GM19099 (cell line): Measurements from ENCODE around the gene PHOX2B.

Source experiments
- POLR2A ChIP-seq: IDR thresholded peaks from 3 replicates; pipeline ENCODE4 v1.6.1; 2011; ENCODE audit warnings: low read depth; ENCODE audit not compliant: insufficient read length; ENCODE audit errors: extremely low read depth

Gene PHOX2B

DNA sequence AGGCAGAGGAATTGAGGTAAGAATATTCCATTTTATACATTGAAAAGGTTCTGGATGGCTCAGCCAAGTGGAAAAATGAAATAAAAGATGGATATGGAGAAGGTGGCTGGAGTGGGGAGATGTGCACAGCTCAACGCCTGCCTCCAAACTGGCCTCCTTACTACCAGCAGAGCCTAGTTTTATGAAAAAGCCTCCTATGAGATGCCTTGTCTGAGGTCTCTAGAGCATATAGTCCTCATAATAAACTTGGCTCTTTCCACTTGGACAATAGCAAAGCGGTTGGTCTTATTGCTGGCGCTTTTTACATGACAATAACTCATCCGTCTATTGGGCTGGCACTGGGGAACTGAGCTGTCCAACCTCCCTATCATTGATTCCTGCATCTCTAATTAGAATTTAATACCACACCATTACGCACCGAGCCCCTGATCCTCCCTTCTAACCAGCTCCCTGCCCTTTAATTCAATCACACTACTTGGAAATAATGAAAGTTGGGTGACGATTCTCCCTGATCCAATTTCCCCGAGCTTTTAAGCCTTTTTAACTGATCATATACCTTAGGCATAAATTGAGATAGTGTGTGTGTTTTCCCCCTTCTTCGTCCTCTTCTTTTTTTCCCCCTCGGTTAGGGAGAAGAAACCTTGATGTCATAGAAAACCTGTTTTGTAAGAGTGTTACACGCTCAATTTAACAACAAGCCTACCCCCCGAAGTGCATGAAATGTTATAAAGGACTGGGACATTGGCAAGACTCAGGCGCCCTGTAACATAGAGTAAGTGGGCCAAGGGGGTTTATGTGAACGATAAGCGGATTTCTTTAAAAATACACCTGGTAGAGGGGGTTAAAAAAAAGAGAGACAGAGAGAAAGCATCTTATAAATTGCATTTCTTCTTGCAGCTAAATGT lies at the start of gene PHOX2B:
TSS of gene PHOX2B (minus strand) at position 155 of the 905 bp plus-strand sequence. CDS start at position 40, 115 bp downstream.
- no peak for TF ChIP-seq POLR2A

DNA sequence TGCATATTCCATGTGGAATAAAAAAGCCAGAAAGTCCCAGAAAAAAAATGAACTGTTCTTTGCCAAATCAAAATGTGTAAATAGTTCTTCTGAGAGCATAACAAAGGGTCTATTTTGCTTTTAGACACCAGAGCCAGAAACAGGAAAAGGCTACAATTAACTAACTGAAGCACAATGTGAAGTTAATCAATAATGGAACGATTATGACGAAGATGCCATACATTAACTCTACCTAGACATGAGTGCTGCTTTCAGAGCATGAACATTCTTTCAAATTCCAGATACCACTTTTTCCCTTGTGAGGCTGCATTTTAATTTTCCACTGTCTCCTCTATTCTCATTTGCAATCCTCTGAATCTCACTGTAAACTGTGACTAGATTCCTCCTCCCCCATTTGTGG lies 48.7 kb upstream of the PHOX2B start:
- TF ChIP-seq POLR2A: no peak

DNA sequence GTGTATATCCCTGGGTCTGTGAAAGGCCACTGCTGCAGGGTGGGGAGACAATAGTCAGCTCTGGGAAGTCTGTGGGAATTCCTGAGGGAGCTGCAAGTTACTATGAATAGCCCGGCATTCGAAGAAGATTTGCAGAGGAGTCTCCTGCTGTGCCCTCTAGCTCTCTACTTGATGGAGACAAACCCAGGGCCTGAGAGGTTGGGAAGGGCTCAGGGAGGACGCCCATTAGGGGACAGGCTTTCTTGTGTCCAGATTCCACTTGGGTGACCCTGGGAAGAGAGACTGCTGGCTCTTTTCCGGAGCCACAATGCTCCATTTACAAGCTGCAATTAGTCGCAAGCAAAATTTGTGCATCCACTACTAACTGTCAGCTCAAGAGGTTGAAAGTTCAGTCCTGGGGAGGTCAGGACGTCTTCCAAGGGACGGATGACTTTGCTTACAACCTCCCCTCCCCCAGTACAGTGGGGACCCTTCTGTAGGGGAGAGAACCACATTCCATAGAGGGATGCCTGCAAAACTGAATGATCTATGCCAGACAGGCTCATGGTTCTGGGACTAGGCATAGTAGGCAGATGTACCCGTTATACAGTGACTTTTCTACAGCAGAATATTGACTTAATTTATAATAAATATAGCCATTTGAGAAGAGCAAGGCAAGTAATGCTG lies 48.2 kb upstream of the PHOX2B start:
- no peak for TF ChIP-seq POLR2A

DNA sequence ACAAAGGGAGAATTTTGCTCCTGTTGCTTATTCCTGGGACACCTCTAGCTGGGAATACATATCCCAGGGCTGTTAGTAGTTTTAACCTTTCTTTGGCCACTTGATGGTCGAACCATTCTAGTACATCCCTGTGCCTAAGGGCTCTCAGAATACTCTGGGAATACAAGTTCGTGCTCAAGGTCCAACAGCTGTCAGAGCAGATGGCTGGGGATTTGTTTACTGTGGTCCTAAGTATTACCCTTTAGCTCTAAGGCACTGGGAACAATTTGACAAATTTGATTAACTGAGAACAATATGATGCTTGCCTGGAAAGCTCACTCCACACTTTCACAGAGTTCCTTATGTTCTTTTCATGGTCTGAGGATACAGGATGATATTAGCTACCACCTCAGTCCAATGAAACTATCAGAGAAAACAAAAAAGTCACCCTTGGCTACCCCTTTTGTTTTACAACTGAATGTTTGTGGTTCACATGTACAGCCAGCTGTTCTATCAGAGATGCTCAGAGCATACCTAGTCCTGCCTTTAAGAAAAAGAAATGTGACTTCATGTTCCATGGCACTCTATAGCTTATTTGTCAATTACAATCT lies 47.4 kb upstream of the PHOX2B start:
- no peak for TF ChIP-seq POLR2A

DNA sequence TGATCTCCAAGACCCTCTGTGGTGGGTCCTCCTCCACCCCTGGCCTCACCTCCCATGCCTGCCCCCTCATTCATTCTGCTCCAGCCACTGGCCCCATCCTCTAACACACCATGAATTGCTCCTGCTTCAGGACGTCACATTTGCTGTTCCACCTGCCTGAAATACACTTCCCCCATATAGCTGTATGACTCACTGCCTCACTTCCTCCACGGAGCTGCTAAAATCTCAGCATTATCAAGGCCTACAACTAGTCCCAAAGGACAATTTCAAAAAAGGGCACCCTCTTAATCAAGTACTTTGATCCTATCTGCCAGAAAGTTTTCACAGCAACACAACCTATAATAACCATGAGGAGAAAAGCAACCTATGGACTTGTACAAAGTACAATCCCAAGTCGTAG lies 43.6 kb upstream of the PHOX2B start:
- TF ChIP-seq POLR2A: no peak

DNA sequence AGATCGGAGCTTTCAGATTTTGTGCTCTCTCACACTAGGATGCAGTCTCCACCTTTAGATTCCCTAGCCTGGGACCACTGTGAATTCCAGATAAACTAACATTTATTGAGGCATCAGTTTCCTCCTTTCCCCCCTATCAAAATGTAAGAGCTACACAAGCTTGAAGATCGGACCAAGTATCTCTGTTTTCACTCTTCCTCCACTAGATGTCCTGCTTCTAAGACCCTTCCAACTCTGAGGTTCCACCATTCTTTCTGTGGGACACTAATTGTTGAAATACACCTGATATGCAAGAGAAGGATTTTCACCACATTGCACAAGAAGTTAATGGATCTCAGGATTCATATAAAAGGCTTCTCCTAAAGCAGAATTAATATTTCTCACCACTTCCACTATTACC lies 43.0 kb upstream of the PHOX2B start:
- TF ChIP-seq POLR2A: no peak

DNA sequence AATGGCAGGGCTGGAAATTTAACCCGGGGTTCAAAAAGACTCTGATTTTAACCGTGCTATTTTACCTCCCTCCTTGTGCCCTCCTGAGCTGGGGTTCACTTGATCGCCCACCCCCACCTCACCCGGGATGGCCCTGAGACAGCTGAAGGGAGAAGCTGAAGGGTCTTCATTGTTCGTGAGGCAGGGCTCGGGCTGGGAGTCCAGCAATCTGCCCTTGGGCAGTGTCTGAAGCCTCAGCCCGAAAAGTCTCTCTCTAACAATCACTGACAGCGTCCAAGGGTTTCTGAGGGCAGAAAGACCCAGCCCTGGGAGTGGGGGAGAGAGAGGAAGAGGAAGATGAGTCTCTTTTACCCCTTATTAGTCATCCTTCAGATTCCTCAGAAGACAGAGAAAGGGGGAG lies 39.4 kb upstream of the PHOX2B start:
- TF ChIP-seq POLR2A: no peak

DNA sequence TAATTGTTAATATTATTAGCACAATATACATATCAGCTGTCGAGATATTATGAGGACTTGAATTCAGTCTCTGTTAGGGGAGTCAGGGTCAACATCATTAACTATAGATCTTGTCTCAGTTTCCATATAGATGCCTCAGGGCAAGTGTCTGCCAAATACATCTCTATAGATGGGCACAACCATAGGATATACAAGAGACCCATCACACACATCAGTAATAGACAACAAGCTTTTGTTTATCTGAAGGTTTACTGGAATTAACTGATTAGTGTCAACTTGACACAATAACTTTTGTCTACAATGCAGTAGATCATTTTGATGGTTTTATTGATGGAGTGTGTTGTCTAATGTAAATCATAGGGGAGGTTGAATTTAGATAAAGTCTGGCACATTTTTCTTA lies 37.1 kb upstream of the PHOX2B start:
- TF ChIP-seq POLR2A: no peak

DNA sequence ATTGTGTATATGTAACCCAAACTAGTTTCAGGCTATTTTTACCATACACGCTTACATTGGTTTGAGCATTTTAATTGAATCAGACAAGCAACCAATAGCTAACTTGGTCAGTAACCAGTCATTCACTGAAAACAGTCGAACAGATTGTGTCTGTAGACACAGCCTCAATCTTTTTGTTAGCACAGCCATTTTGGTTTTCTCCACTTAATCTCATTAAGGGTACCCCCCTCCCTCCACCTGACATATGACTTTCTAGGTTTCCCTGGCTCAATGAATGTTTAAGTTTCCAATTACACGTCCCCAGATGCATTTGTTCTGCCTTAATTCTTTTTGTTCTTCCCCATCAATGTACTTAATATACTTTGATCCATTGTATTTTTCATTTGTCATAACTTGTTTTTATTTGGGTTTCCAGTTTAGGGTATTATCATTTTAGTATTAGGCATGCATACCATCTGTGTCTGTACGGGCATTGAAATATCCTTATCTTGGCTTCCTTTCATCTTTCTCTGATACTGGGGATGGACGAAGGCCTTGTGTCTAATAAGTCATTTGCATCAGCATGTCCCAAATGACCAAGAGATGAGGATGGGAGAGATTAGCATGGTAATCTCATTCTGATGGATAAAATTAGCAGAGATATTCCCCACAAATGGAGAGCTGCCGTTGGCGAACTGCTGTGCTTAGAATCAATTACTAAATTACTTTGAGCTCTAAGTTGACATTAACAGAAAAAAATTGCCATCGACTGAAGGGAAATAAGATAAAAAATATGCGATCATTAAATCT lies 35.9 kb upstream of the PHOX2B start:
- TF ChIP-seq POLR2A: no peak

DNA sequence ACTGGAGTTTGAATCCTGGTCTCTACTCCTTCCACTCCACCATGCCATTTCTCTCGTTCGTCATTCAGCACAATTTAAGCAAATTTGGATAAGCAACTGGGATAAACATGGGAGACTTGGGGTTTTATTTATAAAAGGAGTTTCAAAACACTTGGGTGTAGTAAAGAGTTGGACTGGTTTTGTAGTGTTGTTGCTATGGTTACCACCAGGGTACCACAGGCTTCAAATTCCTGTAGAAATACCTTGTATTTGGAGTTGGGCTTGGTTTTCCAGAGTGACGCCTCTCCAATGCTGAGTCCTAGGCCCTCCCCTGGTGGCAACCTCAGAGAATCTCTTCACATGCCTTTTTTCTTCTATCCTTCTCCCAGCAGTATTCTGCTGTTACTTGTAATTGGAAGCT lies 27.9 kb upstream of the PHOX2B start:
- no peak for TF ChIP-seq POLR2A

DNA sequence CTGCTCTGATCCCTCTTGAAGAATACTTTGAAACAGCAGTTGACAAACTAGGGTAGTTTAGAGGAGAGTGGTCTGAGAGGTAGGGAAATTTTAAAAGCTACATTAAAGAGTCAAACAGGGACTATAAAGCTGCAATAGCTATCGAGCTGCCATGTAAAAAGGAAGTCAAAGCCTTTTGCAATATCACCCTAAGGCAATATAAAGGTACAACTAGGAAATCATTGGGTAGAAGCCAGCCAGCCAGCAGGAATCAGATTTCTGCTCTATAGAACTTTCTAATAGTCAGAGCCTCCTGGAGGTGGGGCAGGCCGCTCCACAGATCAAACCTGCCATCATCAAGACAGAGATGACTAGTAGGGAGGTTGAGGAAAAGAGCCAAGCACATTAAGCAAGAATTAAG lies 15.2 kb upstream of the PHOX2B start:
- no peak for TF ChIP-seq POLR2A

DNA sequence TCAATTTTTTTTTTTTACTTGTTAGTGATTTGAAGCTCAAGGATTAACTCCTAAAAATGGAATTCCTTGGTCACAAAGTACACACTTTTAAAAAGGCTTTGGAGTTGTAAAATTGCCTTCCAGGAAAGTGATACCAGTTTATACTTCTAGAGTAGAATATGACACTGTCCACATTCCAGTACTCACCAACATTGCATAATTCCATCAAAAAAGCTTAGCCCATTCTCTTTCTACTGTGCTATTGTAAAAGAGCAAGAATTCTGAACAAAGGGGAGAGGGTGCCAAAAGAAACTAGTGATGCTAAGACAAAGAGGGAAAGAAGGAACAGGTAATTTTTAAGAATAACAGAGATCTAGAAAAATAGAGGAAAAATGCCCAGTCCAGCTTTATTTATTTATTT lies 10.4 kb upstream of the PHOX2B start:
- TF ChIP-seq POLR2A: no peak

DNA sequence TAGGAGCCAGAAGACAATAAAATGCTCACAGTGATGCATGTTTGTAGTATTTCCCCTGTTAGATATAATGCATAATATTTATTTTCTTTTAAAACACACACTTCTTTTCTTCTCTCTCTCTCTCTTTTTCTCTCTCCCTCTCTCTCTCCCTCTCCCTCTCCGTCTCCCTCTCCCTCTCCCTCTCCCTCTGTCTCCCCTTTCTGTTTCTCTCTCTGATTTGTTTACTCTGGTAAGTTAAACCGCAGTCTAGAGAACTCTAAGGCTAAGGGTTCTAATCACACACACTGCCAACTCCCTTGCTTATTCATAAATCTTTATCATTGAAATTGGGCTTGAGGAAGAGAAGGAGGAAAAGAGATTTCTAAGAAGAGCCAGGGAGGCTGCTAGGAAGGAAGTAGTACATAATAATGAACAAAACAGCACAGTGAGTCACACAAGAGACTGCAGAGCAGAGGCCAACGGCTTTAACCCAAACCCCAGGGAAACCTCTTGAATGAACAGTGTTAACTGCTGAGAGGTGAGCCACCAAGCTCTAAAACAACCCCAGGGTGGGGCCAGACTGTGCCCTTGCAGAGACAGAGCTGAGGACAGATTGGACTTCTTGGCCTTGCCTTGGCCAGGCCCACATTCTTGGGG lies 9.1 kb upstream of the PHOX2B start:
- TF ChIP-seq POLR2A: no peak

DNA sequence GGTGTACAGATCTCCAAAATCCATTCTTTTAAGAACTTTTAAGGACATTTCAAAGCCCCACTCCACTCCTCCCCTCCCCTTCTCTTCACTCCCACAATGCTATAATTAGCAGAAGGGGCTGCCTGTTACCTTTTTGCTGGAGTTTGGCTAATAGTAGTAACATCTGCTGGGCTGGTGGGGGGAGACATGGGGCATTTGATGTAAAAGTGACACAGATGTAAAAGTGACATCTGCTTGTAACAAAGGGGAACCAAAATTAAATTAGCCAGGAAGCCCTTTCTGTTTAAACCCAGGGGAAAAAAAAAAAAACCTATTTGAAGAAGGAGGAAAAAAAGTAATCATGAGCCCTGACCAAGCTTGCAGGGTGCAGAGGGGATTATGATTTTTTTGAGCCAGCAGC lies 5.4 kb upstream of the PHOX2B start:
- no peak for TF ChIP-seq POLR2A

DNA sequence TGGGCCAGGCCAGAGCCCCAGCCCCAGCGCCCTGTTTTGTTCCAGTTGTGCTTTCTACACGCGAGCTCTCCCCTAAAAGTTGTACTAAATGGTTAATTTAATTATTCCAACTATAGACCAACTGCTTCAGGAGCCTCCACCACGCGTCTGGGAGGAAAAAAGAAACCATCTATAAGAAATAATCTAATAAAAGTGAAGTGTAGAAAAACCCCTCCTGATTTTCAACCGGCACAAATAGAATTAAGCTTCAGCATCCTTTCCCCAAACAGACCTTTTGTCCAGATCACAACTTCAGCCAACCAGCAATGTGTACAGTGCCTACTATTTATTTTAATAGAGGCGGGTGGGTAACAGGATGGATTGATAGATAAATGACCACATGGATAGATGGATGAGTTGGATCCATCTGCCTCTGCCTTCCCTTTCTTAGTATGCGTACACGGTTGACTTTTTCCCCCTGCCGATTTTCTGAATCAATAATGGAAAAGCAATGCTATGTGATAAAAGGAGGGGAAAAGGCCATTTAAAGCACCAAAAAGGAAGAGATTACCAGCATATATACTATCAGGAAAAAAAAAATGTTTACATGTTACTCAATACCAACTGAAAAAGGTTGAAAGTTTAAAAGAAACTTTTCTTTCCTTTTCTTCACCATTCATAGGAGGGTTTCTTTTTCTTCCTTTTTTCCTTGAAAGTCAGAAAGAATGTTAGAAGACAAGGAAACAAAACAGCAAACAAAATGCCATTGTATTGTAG lies 3.7 kb upstream of the PHOX2B start:
- no peak for TF ChIP-seq POLR2A
